CD8-positive, alpha-beta memory T cell (primary cell): ENCODE measurements around the gene EHD1. TPM values are rescaled to one million over a fixed set of nuclear protein-coding genes. Genes with fewer than 3 reads are reported as not detected.

Experiments used
- CTCF ChIA-PET: fragments of 350-600 bp; sonication (Branson Sonifier 250); formaldehyde crosslinking; loops from one replicate; lab custom pipeline; 2021; ENCODE audit warnings: antibody characterized with exemption; lab: Charles Lee
- POLR2A ChIA-PET: fragments of 350-600 bp; sonication (Branson Sonifier 250); formaldehyde crosslinking; loops from one replicate; lab custom pipeline; 2021; ENCODE audit warnings: antibody characterized with exemption; lab: Charles Lee
- DNase-seq, 5 donors: peaks; one replicate each; pipeline versions ENCODE4 v3.0.0 to v3.0.0-alpha.2; 2020 to 2022; ENCODE audit warnings: mixed read lengths in 1 of 5
- H3K27ac ChIP-seq: one replicate; pipeline ENCODE4 v1.7.0; 2013; ENCODE audit warnings: low read depth, mild to moderate bottlenecking, low read length, moderate library complexity
- H3K27me3 ChIP-seq: 2 replicates; pipeline ENCODE4 v1.7.0; 2013; ENCODE audit warnings: low read length, mild to moderate bottlenecking; ENCODE audit not compliant: insufficient read depth, poor library complexity, severe bottlenecking
- H3K36me3 ChIP-seq: 2 replicates; pipeline ENCODE4 v1.7.0; 2013; ENCODE audit warnings: mild to moderate bottlenecking, low read length, moderate library complexity; ENCODE audit not compliant: insufficient read depth
- H3K4me1 ChIP-seq: 2 replicates; pipeline ENCODE4 v1.7.0; 2013; ENCODE audit warnings: mild to moderate bottlenecking, low read length, moderate library complexity; ENCODE audit not compliant: insufficient read depth
- H3K4me3 ChIP-seq: 2 replicates; pipeline ENCODE4 v1.7.0; 2013; ENCODE audit warnings: mild to moderate bottlenecking, low read length
- H3K9me3 ChIP-seq: 2 replicates; pipeline ENCODE4 v1.7.0; 2013; ENCODE audit warnings: mild to moderate bottlenecking, low read length
- H3K27ac Mint-ChIP-seq, 8 donors: one replicate each; pipeline ENCODE4 v1.8.0; 2020 to 2021; ENCODE audit warnings: mixed read lengths in 8 of 8, mild to moderate bottlenecking in 6 of 8, inconsistent platforms in 3 of 8, moderate library complexity in 3 of 8
- H3K27me3 Mint-ChIP-seq, 2 donors: one replicate each; pipeline ENCODE4 v1.8.0; 2020 to 2021; ENCODE audit warnings: mixed read lengths in 2 of 2, mild to moderate bottlenecking in 1 of 2, moderate library complexity in 1 of 2
- H3K36me3 Mint-ChIP-seq, 3 donors: one replicate each; pipeline ENCODE4 v1.8.0; 2020 to 2021; ENCODE audit warnings: mixed read lengths in 3 of 3, inconsistent platforms in 1 of 3, mild to moderate bottlenecking in 1 of 3
- H3K4me1 Mint-ChIP-seq, 3 donors: one replicate each; pipeline ENCODE4 v1.8.0; 2020 to 2021; ENCODE audit warnings: mixed read lengths in 3 of 3, inconsistent platforms in 1 of 3, mild to moderate bottlenecking in 1 of 3
- H3K4me3 Mint-ChIP-seq, 7 donors: one replicate each; pipeline ENCODE4 v1.8.0; 2020 to 2021; ENCODE audit warnings: mixed read lengths in 7 of 7, mild to moderate bottlenecking in 6 of 7, moderate library complexity in 4 of 7, inconsistent platforms in 2 of 7
- H3K9me3 Mint-ChIP-seq, 5 donors: one replicate each; pipeline ENCODE4 v1.8.0; 2020 to 2022; ENCODE audit warnings: mixed read lengths in 5 of 5, mild to moderate bottlenecking in 3 of 5, moderate library complexity in 2 of 5, inconsistent platforms in 1 of 5
- polyA plus RNA-seq: library from polyadenylated mRNA; unstranded; fragments of 300-500 nt; fragmentation: Illumina TruSeq; gene quantifications from one replicate; pipeline ENCODE4 v1.2.3, GENCODE V29; 2021
- total RNA-seq, 2 experiments: library from RNA; stranded (reverse); gene quantifications; one replicate each; pipeline ENCODE4 v1.2.3, GENCODE V29; 2021

The EHD1 gene
- total and polyA plus RNA-seq, 3 experiments from 2014 or later: 102 to 258 (median 110) TPM

DNA sequence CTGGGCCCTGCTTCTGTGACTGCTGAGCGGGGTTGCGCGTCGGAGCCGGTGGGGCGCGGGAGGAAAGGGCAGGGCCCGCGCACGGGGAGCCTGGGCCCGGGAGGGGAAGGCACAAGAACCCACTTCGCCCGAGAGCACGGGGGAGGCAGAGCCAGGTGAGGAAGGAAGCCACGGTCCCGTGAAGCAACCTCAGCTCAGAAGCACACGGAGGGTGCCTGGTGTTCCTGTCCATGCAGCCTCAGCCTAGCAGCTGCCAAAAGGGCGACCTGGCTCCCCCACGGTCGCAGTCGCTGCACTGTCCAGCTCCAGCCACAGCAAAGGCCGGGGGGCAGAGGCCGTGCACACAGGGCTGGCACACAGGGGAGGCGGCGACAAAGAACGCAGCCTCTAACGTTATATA, 24.7 kb downstream of the EHD1 start:
- Histone ChIP-seq H3K9me3 (no peaks in the 10 kb centered on the region), H3K27me3 (no peaks in the 10 kb centered on the region), H3K4me3 (peak overlapping the region; percentile 37), H3K4me1 (peaks cover 93% of the 10 kb centered on the region), H3K36me3 (peaks cover 15% of the 10 kb centered on the region), H3K27ac (peak overlapping the region; percentile 24)
- H3K9me3 Mint-ChIP-seq: no peaks in the 10 kb centered on the region
- peak overlapping the region; percentile 84 to 100 (median 95) for H3K27ac Mint-ChIP-seq
- H3K36me3 Mint-ChIP-seq: peaks cover 3 to 60% (median 9%) of the 10 kb centered on the region in 3 donors
- peaks cover 81 to 94% (median 92%) of the 10 kb centered on the region in 3 donors for H3K4me1 Mint-ChIP-seq
- ChIA-PET CTCF (interaction anchor here (1.0 to 32.1 kb wide), 3 partner anchors 9 to 33 kb away, joined by 3 to 1256 read pairs (median 318); partner anchors contain the start of genes CDC42BPG and EHD1), POLR2A (interaction anchor here (0.7 to 24.3 kb wide), 5 partner anchors 9 to 75 kb away, joined by 3 to 569 read pairs (median 8); partner anchors contain the start of genes CDC42BPG and EHD1)
- peak in 3 of 5 donors; percentile 45 to 67 (median 63) for DNase-seq
- H3K27me3 Mint-ChIP-seq: no peaks in the 10 kb centered on the region
- peak overlapping the region; percentile 27 to 85 (median 69) for H3K4me3 Mint-ChIP-seq

- H3K4me3 ChIP-seq: peak overlapping the region; percentile 37
- POLR2A ChIA-PET: interaction anchor here (0.6 to 24.3 kb wide), 6 partner anchors 9 to 87 kb away, joined by 3 to 569 read pairs (median 6); partner anchors contain the start of genes CDC42BPG and EHD1
These were observed 25.5 kb downstream of the EHD1 start for GRCh38 chr11:64852804-64853509.

GRCh38 chr11:64851831-64852351, 26.5 kb downstream of the EHD1 start:
- Histone ChIP-seq H3K27me3 (no peaks in the 10 kb centered on the region), H3K27ac (peak overlapping the region; percentile 35), H3K4me1 (peaks cover 93% of the 10 kb centered on the region), H3K4me3 (peak overlapping the region; percentile 34), H3K36me3 (peaks cover 11% of the 10 kb centered on the region), H3K9me3 (no peaks in the 10 kb centered on the region)
- POLR2A ChIA-PET: interaction anchor here (0.8 to 24.3 kb wide), 4 partner anchors 14 to 266 kb away, joined by 3 to 569 read pairs (median 108); partner anchors contain the start of genes EHD1, SF1 and ZNHIT2
- CTCF ChIA-PET: interaction anchor here (15.6 to 32.1 kb wide), 2 partner anchors 12 to 34 kb away, joined by 318 to 1256 read pairs; partner anchors contain the start of gene EHD1
- Mint-ChIP-seq H3K9me3 (no peaks in the 10 kb centered on the region), H3K27ac (peak overlapping the region; percentile 91 to 100 (median 95)), H3K4me1 (peaks cover 84 to 97% (median 96%) of the 10 kb centered on the region in 3 donors), H3K27me3 (no peaks in the 10 kb centered on the region), H3K4me3 (peak overlapping the region; percentile 50 to 84 (median 68)), H3K36me3 (peaks cover 3 to 51% (median 9%) of the 10 kb centered on the region in 3 donors)
- DNase-seq: peak in 2 of 5 donors; percentile 29

More at GRCh38 chr11:64852804-64853509, 25.5 kb downstream of the EHD1 start:
- Mint-ChIP-seq H3K27ac (peak overlapping the region; percentile 91 to 100 (median 95)), H3K36me3 (peaks cover 3 to 56% (median 9%) of the 10 kb centered on the region in 3 donors), H3K27me3 (no peaks in the 10 kb centered on the region), H3K4me1 (peaks cover 83 to 96% (median 94%) of the 10 kb centered on the region in 3 donors), H3K4me3 (peak overlapping the region; percentile 24 to 85 (median 69)), H3K9me3 (no peaks in the 10 kb centered on the region)
- Histone ChIP-seq H3K36me3 (peaks cover 15% of the 10 kb centered on the region), H3K9me3 (no peaks in the 10 kb centered on the region), H3K4me1 (peaks cover 93% of the 10 kb centered on the region), H3K27me3 (no peaks in the 10 kb centered on the region), H3K27ac (peak overlapping the region; percentile 35)
- DNase-seq: peak in 2 of 5 donors; percentile 29 to 49
- CTCF ChIA-PET: interaction anchor here (0.7 to 32.1 kb wide), 3 partner anchors 8 to 33 kb away, joined by 3 to 1256 read pairs (median 318); partner anchors contain the start of genes CDC42BPG and EHD1

DNA sequence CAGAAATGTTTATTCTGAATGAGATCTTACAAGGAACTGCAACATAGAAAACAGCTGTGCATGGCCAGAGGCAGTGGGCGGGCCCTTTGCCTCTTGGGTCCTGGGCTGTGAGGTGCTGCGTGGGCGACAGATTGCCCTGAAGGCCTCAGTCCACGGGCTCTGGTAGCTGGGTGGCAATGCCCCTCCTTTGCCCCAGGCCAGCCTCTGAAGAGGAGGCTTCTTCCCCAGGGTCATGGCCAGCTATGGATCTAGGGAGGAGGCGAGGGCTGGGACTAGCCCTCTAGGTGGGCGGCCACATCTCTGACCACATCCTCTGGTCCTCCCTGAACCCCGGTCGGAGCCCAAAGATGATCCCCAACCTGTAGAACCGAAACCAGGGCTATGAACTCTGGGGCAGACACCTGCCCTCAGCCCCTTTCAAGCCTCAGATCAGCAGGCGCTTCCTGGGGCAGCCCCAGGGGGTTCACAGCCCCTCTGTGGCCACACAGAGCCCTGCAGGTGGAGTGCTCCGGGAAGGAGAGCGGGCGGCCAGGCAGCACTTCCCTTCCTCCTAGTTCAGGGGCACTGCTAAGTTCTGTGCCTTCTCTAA, 27.3 kb downstream of the EHD1 start:
- Histone ChIP-seq H3K36me3 (peaks cover 5% of the 10 kb centered on the region), H3K4me1 (peaks cover 86% of the 10 kb centered on the region), H3K9me3 (no peaks in the 10 kb centered on the region), H3K4me3 (no peak overlapping the region), H3K27ac (peak overlapping the region; percentile 35), H3K27me3 (no peaks in the 10 kb centered on the region)
- Mint-ChIP-seq H3K27ac (peak overlapping the region; percentile 91 to 100 (median 95)), H3K4me1 (peaks cover 76 to 90% (median 89%) of the 10 kb centered on the region in 3 donors), H3K36me3 (peaks cover 3 to 42% (median 9%) of the 10 kb centered on the region in 3 donors), H3K9me3 (no peaks in the 10 kb centered on the region), H3K27me3 (no peaks in the 10 kb centered on the region), H3K4me3 (peak overlapping the region in 6 of 7 donors; percentile 29 to 88 (median 68))
- POLR2A ChIA-PET: interaction anchor here (0.7 to 24.3 kb wide), 6 partner anchors 8 to 72 kb away, joined by 3 to 569 read pairs (median 16); partner anchors contain the start of genes EHD1 and SF1
- DNase-seq: peak; percentile 56 to 74 (median 65)
- CTCF ChIA-PET: interaction anchor here (1.0 to 32.1 kb wide), 4 partner anchors 12 to 72 kb away, joined by 3 to 1256 read pairs (median 160); partner anchors contain the start of genes ATG2A, EHD1 and SF1

GRCh38 chr11:64849598-64850356, 28.6 kb downstream of the EHD1 start:
- peaks cover 5% of the 10 kb centered on the region for H3K36me3 ChIP-seq
- H3K27ac Mint-ChIP-seq: peak overlapping the region; percentile 45 to 100 (median 82)

DNA sequence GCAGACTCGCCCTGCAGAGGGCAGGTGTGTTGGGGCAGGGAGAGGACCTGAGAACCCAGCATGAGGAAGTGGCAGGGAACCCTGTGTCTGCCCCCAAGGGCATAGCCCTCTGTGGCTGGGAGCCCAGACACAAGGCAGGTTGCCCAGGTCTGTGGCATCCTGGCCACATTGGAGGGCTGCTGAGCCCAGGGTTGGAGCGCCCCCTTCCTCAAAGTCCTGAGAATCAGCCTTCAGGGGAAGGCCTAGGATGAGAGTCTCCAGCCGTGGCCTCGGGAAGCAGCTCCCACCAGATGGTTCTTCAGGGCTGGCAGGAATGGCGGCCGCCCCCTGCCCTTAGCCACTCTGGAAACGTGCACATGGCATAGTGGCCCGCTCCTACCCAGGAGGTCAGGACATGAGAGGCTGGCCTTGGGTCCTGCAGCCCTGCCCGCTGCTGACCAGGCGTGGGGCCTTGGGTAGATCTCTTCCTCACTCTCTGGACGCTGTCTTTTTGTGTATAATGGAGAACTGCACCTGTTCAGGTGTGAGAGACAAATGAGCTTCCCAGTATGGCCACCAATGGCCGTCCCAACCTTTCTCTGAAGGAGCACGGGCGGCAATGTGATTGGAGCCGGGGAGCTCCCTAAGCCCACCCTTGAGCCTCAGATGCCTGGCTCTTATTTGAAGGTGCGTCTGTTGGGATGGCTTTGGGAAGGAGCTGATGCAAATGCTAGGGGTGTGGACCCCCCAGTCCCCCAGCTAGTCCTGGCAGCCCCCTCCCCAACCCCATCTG, 29.4 kb downstream of the EHD1 start:
- H3K4me3 Mint-ChIP-seq: peak overlapping the region in 4 of 7 donors; percentile 17 to 51 (median 34)
- POLR2A ChIA-PET: interaction anchor here (1.1 to 24.3 kb wide), 8 partner anchors 10 to 75 kb away, joined by 3 to 569 read pairs (median 14); partner anchors contain the start of gene EHD1
- no peaks in the 10 kb centered on the region for H3K36me3 ChIP-seq
- peaks cover 64 to 77% (median 76%) of the 10 kb centered on the region in 3 donors for H3K4me1 Mint-ChIP-seq
- DNase-seq: peak in 2 of 5 donors; percentile 56 to 66
- H3K27ac Mint-ChIP-seq: peak overlapping the region in 7 of 8 donors; percentile 82 to 100 (median 88)
- no peak overlapping the region for H3K27ac ChIP-seq
- H3K4me1 ChIP-seq: peaks cover 72% of the 10 kb centered on the region
- no peaks in the 10 kb centered on the region for H3K9me3 Mint-ChIP-seq
- H3K4me3 ChIP-seq: no peak overlapping the region
- H3K36me3 Mint-ChIP-seq: peaks cover 0 to 23% (median 0%) of the 10 kb centered on the region in 3 donors
- no peaks in the 10 kb centered on the region for H3K27me3 Mint-ChIP-seq
- no peaks in the 10 kb centered on the region for H3K27me3 ChIP-seq
- CTCF ChIA-PET: interaction anchor here (0.8 to 32.1 kb wide), 12 partner anchors 9 to 262 kb away, joined by 3 to 1256 read pairs (median 4); partner anchors contain the start of genes ARL2, EHD1, MAP4K2 and RASGRP2
- no peaks in the 10 kb centered on the region for H3K9me3 ChIP-seq

More at GRCh38 chr11:64849598-64850356, 28.6 kb downstream of the EHD1 start:
- H3K4me1 Mint-ChIP-seq: peaks cover 68 to 83% (median 83%) of the 10 kb centered on the region in 3 donors
- no peaks in the 10 kb centered on the region for H3K9me3 ChIP-seq
- no peak for DNase-seq
- H3K9me3 Mint-ChIP-seq: no peaks in the 10 kb centered on the region
- peaks cover 0 to 30% (median 0%) of the 10 kb centered on the region in 3 donors for H3K36me3 Mint-ChIP-seq
- no peak overlapping the region for H3K27ac ChIP-seq
- ChIA-PET POLR2A (interaction anchor here (1.1 to 24.3 kb wide), 6 partner anchors 9 to 45 kb away, joined by 3 to 569 read pairs (median 24); partner anchors contain the start of gene EHD1), CTCF (interaction anchor here (0.8 to 32.1 kb wide), 7 partner anchors 14 to 261 kb away, joined by 3 to 1256 read pairs (median 4); partner anchors contain the start of genes ARL2, EHD1, MAP4K2 and RASGRP2)
- no peaks in the 10 kb centered on the region for H3K27me3 ChIP-seq
- peaks cover 78% of the 10 kb centered on the region for H3K4me1 ChIP-seq
- H3K27me3 Mint-ChIP-seq: no peaks in the 10 kb centered on the region
- no peak overlapping the region for H3K4me3 ChIP-seq
- H3K4me3 Mint-ChIP-seq: peak overlapping the region in 3 of 7 donors; percentile 15 to 51 (median 22)
